ENCODE measurements around the gene MGAT4A.

GRCh38 chr2:98572676-98573075, 158.3 kb downstream of the MGAT4A start:
- TF ChIP-seq CTCF (IDR thresholded peaks at IDR 0.05) (no peak), POLR2A (IDR thresholded peaks at IDR 0.05) (no peak)

Measured in sigmoid colon (tissue), 3 donors.